ENCODE data around the gene PODXL. TPM values are rescaled to one million over a fixed set of nuclear protein-coding genes. Genes with fewer than 3 reads are reported as not detected.

The PODXL gene
- polyA plus RNA-seq, 1 donor from 2014 or later = 4.5 TPM

GRCh38 chr7:131560061-131560460 is 3.6 kb upstream of the PODXL start:
- Histone ChIP-seq H3K4me3 (ENCODE audit: low read length) (no peak overlapping the region), H3K9me2 (ENCODE audit: insufficient read depth, low read length) (no peaks in the 10 kb centered on the region)
- TF ChIP-seq SMC3 (conservative IDR thresholded peaks at IDR 0.05; ENCODE audit: poor library complexity) = no peak
- no peak for TF ChIP-seq MXI1 (conservative IDR thresholded peaks at IDR 0.05; ENCODE audit: poor library complexity, severe bottlenecking)
- TF ChIP-seq RAD21 (conservative IDR thresholded peaks at IDR 0.05) = no peak
- no peak for TF ChIP-seq EP300 (conservative IDR thresholded peaks at IDR 0.05; ENCODE audit: poor library complexity, severe bottlenecking)
- no peak for TF ChIP-seq CTCF (IDR thresholded peaks at IDR 0.05; ENCODE audit: poor library complexity, severe bottlenecking)
- TF ChIP-seq TAF1 (IDR thresholded peaks at IDR 0.05; ENCODE audit: low read depth) = no peak
- no peak for TF ChIP-seq EZH2 (IDR thresholded peaks at IDR 0.05; ENCODE audit: borderline replicate concordance, insufficient read depth, low read length, poor library complexity, severe bottlenecking)
- TF ChIP-seq REST (IDR thresholded peaks at IDR 0.05; ENCODE audit: borderline replicate concordance) = no peak
- no peak for TF ChIP-seq POLR2AphosphoS5 (IDR thresholded peaks at IDR 0.05)

DNA sequence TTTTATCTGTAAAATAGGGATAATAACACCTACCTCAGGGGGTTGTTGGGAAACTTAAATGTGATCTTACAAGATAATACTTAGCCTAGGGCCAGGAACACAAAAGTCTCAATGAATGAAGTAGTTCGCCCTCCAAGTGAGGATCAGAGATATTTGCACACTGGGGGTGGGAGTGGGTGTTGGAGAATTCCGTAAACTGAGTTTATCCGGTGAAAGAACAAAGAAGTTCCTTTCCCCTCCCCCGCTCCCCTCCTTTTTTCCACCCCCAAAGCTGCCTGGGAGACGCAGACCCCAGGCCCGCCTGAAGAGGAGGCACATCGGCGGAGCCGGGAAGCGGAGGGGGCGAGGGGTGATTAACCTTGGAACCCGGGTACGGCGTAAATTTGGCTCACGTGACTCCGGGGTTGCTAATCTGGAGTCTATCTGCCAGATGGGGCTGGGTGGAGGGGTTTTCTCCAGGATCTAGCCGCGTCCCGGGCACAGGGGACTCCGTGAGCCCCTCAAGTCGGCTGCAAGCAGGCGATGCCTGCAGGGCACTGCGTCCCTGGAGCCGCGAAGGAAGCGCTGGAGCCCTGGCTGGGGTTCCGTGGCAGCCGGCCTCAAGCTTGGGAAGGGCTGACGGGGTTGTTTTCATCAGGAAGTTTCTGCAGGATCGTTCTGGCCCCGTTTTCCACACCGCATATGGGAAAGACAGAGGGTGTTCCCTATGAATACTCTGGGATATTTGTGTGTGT is 1.4 kb upstream of the PODXL start:
- H4K20me1 ChIP-seq (ENCODE audit: insufficient read depth) = no peaks in the 10 kb centered on the region
- H3K4me2 ChIP-seq (ENCODE audit: low read length) = peak overlapping the region; percentile 69
- no peaks in the 10 kb centered on the region for H3F3A ChIP-seq (ENCODE audit: insufficient read depth, low read length, poor library complexity, severe bottlenecking)
- TF ChIP-seq EZH2 (IDR thresholded peaks at IDR 0.05; ENCODE audit: borderline replicate concordance, insufficient read depth, low read length, poor library complexity, severe bottlenecking) (no peak), MXI1 (conservative IDR thresholded peaks at IDR 0.05; ENCODE audit: poor library complexity, severe bottlenecking) (no peak)
- H3K79me2 ChIP-seq (replicated peaks; ENCODE audit: insufficient read depth, low read length) = no peaks in the 10 kb centered on the region
- no peaks in the 10 kb centered on the region for H3K9me3 ChIP-seq (ENCODE audit: low read length)
- H3K27ac ChIP-seq (ENCODE audit: low read length) = no peak overlapping the region
- no peaks in the 10 kb centered on the region for H3K9me2 ChIP-seq (ENCODE audit: insufficient read depth, low read length)
- peaks cover 45% of the 10 kb centered on the region for H3K27me3 ChIP-seq (ENCODE audit: insufficient read depth, low read depth, low read length)
- H2AFZ ChIP-seq (ENCODE audit: low read depth, low read length) = no peak overlapping the region
- H3K9ac ChIP-seq (ENCODE audit: low read length) = peak overlapping the region; percentile 69
- H3K36me3 ChIP-seq (ENCODE audit: insufficient read depth, low read length) = no peaks in the 10 kb centered on the region
- H3K4me3 ChIP-seq (ENCODE audit: low read length) = peak overlapping the region; percentile 79

More at GRCh38 chr7:131560061-131560460, 3.6 kb upstream of the PODXL start:
- Histone ChIP-seq H3K9me3 (ENCODE audit: low read length) (no peaks in the 10 kb centered on the region), H2AFZ (ENCODE audit: low read depth, low read length) (no peak overlapping the region), H4K20me1 (ENCODE audit: insufficient read depth) (no peaks in the 10 kb centered on the region), H3K79me2 (replicated peaks; ENCODE audit: insufficient read depth, low read length) (no peaks in the 10 kb centered on the region), H3F3A (ENCODE audit: insufficient read depth, low read length, poor library complexity, severe bottlenecking) (no peaks in the 10 kb centered on the region), H3K27me3 (ENCODE audit: insufficient read depth, low read depth, low read length) (peaks cover 36% of the 10 kb centered on the region), H3K27ac (ENCODE audit: low read length) (no peak overlapping the region), H3K4me2 (ENCODE audit: low read length) (no peak overlapping the region), H3K36me3 (ENCODE audit: insufficient read depth, low read length) (no peaks in the 10 kb centered on the region), H3K9ac (ENCODE audit: low read length) (no peak overlapping the region)

Data from neural cell (in vitro differentiated cells).